Body of pancreas (tissue), 4 donors: ENCODE results near the gene INF2.

ENCODE experiments used
- CTCF ChIP-seq, 7 experiments: fragments of 450-650 bp in 4 of 7; fragments of 200-600 bp in 3 of 7; sonication (generic) in 3 of 7; IDR thresholded peaks; one replicate each; pipeline ENCODE4 v1.5.1; 2016 to 2019; ENCODE audit warnings: antibody characterized with exemption in 7 of 7
- POLR2A ChIP-seq, 3 donors: fragments of 450-650 bp; IDR thresholded peaks; one replicate each; pipeline ENCODE4 v1.6.1; 2016; ENCODE audit warnings: antibody characterized with exemption in 3 of 3, mild to moderate bottlenecking in 2 of 3

GRCh38 chr14:104693482-104694431 lies 4.3 kb downstream of the INF2 start:
- no peak for TF ChIP-seq CTCF (IDR thresholded peaks at IDR 0.05)
- no peak for TF ChIP-seq POLR2A (IDR thresholded peaks at IDR 0.05)
